T-helper 1 cell treated with Interleukin-12 subunit alpha and Interleukin-12 subunit beta and Interleukin-4 antibody, amounts not matched to agents 30 ng/mL and 1 ng/mL, for 36 hours (primary cell): Measurements from ENCODE around the gene ACKR2. TPM values are rescaled to one million over a fixed set of nuclear protein-coding genes. Genes with fewer than 3 reads are reported as not detected.

Experiments
- intact Hi-C: fragments of 100-400 bp; cut with micrococcal nuclease; formaldehyde crosslinking; loops from one replicate; pipeline ENCODE4 v1.15.1; 2024
- total RNA-seq: library from RNA; stranded (reverse); gene quantifications from 2 replicates; pipeline ENCODE4 v1.2.3, GENCODE V29; 2022

ACKR2 gene, protein sequence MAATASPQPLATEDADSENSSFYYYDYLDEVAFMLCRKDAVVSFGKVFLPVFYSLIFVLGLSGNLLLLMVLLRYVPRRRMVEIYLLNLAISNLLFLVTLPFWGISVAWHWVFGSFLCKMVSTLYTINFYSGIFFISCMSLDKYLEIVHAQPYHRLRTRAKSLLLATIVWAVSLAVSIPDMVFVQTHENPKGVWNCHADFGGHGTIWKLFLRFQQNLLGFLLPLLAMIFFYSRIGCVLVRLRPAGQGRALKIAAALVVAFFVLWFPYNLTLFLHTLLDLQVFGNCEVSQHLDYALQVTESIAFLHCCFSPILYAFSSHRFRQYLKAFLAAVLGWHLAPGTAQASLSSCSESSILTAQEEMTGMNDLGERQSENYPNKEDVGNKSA
- 1.6 and 2.7 TPM in 2 replicates for total RNA-seq

DNA sequence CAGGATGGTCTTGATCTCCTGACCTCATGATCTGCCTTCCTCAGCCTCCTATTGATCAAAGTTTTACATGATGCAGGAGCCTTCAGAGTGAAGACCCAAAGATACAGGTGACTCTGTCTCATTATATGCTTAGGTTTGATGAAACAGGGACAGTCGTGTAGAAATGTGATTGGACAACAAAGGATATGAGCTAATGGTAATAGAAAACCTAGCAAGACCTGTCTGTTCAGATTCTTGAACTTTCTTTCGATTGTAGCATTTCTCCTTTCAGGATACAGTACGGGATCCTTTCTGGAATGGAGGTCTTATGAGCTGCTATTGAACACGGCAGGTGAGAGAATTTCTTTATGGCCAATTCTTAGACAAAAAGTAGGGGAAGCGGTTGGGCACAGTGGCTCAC is at the start of gene ACKR2:
Gene ACKR2 (plus strand): TSS at position 244 of the 400 bp plus-strand sequence. CDS start 55,058 bp downstream, outside the sequence.
- intact Hi-C loops, result no loop called here

DNA sequence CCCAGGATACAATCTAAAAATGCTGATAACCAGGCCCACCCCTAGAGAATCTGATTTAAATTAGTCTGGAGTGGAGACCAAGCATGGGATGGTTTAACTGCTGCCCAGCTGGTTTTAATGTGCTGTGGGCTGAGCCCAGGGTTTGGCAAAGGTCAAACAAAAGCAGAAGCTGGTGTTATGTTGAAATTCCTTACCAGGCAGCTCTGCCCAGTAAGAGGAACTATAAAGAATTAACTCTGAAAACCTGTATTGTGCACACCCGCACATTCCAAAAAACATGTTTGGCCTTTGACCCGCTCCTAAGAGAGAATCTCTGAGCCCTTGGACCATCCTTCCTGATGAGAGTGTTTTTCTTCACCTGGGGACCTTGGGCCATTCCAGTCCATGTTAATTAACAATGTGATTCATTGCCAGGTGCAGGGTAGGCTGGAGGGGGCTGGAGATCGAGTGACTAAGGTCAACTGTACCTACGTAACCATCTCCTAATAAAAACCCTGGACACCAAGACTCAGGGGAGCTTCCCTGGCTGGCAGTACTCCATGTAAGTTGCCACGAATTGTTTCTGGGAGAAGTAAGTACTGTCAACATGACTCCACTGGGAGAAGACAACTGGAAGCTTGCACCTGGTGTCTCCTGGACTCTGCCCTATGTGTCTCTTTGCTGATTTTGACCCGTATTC is 47.1 kb upstream of the ACKR2 start:
- intact Hi-C loops, result no loop called here

DNA sequence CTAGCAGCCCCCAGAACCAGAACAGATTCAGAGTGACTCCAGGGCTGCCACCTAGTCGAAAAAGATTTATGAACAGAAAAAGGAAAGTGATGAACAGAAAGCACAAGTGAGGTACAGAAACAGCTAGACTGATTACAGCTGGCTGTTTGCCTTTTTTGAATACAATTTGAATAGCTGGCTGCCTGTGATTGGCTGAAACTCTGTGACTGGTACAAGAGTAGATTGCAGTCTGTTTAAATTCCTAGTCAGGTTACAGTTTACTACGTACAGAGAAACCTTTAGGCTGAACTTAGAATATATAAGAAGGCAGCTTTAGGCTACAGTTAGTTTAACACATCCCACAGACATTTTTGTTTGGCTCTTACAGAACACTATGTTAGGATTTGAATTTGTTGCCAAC is 46.2 kb upstream of the ACKR2 start:
- intact Hi-C loops, result no loop called here

DNA sequence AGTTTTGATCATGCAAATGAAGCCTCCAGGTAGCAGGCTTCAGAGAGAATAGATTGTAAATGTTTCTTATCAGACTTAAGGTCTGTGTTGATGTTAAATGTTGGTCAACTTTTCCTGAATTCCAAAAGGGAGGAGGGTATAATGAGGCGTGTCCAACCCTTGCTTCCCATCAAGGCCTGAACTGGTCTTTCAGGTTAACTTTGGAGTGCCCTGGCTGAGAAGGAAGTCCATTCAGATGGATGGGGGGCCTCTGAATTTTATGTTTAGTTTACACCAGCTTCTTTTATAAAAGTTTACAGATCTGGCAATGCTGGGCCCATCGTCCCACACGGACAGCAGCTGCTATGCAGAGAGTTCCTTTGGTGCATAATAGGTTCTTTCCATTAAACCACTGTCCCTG is 45.1 kb upstream of the ACKR2 start:
- intact Hi-C loops, result no loop called here

DNA sequence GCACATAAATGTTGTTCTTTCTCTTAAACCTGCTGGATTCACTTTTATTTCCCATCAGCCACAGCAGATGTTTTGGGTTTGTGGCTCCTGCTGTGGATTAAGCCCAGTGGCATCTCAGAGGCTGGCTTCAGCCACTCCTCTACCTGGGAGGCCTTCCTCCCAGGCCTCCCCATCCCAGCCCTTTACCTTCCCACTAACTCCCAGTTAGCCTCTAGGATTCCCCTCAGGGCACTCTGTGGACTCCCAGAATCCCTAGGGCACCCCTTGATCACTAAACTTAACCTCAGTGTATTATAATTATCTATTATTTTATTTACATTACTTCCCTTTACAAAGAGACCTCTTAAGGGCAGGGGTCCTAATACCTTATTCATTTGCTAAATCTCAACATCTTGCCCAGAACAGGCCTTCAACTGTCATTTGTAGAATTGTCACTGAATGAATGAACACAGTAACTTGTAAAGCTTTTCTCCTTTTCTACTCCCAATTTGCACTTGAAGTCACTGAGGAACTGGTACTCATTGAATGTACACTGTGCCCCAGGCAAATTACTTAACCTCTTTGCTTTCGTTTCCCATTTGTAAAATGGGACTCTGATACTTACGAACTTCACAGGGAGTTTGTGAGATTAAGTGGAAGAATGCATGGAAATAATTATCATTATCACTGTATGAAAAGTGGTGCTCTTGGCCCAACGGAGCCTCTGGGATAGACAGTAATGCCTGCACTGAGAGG is 44.5 kb upstream of the ACKR2 start:
- intact Hi-C loops, result no loop called here

DNA sequence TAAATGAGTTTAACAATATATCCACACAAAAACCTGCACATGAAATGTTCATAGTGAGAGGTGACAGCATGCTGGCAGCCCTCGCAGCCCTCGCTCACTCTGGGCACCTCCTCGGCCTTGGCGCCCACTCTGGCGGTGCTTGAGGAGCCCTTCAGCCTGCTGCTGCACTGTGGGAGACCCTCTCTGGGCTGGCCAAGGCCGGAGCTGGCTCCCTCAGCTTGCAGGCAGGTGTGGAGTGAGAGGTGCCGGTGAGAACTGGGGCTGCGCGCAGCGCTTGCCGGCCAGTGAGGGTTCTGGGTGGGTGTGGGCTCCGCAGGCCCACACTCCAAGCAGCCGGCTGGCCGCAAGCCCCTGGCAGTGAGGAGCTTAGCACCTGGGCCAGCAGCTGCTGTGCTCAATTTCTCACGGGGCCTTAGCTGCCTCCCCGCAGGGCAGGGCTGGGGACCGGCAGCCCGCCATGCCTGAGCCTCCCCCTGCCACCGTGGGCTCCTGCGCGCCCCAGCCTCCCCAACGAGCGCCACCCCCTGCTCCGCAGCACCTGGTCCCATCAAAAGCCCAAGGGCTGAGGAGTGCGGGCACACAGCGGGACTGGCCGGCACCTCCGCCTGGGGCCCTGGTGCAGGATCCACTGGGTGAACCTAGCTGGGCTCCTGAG is 39.6 kb upstream of the ACKR2 start:
- intact Hi-C loops, result no loop called here

DNA sequence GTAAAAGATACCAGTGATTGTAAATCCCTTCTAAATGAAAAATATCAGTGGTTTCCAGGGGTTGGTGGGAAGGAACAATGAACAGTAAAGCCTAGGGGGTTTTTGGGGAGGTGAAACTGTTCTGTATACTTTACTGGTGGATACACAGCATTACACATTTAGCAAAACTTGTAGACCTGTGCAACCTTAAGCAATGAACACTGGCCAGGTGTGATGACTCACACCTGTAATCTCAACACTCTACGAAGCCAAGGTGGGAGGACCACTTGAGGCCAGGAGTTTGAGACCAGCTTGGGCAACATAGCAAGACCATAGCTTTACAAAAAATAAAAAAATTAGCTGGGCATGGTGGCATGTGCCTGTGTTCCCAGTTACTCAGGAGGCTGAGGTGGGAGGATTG is 38.0 kb upstream of the ACKR2 start:
- intact Hi-C loops, result no loop called here

DNA sequence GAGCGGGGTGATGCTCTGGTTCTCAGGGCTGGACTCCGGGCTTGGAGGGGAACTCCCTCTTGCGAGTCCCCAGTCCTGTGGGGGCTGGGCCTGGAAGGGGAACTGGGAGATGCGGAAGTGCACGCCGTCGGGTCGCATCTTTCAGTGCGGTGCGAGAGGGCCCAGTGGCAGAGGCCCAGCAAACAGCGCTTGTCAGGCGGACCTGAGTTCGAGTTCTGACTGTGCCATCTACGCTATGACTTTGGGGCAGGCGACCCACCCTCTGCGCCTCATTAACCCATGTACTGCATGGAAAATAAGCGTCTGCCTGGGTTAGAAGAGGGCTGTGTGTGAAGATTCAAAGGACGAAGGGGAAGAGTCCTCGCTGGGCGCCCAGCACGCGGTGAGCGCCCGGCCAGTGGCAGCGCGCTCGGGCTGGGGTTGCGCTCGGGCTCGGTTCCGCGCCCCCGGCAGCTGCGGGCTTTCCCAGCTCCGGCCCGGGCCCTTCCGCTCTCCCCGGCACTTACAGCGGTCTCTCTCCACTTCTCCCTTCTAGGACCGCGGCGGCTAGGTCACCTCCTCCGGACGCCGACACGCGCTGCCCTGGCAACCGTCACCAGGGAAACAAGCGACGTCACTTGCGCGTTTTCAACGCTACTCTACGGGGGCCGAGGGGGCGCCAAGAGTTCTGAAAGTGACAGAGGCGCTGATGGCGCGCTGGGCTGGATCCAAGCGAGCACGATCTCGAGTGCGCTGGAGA is 36.4 kb upstream of the ACKR2 start, which contains the start of gene CCDC13:
Gene CCDC13 (minus strand): TSS at position 584 of the 739 bp plus-strand sequence. CDS start 14,908 bp downstream, outside the sequence.
- intact Hi-C loops, result loop anchor here (1.0 to 2.0 kb wide), 8 partner anchors 8 to 850 kb away; partner anchors contain the start of genes ANO10, HIGD1A and NKTR

DNA sequence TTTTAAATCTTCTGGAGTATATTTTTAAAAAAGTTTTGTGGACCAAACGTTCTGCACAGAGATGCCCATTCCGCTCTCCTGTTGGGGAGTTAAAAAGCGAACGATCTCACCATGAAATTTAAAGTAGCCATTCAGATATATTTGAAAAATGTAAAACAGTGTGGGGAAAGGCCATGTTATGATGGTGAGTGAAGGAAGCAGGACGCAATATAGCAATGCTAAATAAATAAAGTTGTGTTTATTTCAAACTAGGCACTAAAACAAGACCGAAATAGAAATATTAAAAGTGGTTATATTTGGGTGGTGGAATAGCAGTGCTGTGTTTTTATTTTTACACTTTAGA is 35.9 kb upstream of the ACKR2 start:
- intact Hi-C loops, result loop anchor here (1.0 to 2.0 kb wide), 8 partner anchors 8 to 849 kb away; partner anchors contain the start of genes ANO10, HIGD1A and NKTR

DNA sequence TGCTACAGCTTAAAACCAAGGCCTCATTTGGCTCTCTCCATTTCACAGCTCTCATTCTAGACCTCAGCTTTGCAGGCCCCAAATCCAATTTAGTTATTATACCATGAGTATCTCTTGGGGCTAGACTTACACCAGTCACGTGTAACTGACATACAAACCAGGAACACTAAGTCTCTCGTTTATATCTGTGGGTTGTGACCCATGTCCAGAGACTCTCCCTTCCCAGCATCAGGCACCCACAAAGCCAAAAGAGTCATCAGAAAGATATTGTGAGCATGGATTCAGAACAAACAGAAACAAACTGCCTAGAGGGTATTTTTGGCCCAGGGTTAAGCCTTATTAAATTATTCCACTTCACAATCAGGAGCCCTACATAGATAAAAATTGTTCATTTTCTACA is 30.6 kb upstream of the ACKR2 start:
- intact Hi-C loops, result no loop called here

DNA sequence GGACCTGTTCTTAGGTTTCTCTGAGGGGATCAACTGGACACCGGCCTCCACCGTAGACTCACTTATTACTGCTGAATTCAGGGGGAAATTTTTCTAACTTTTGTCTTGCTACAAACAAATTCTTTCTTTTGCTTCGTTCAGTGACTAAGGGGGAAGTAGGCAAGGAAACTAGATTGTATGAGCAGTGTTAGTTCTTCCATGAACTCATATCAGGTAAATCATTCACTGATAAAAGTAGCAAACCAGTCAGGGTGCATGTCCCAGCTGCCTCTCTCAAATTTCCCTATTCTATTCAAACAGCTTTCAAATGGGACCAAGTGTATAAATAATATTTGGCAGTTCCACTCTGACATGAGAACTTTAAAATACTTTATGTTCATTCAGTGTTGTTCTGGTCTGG is 28.8 kb upstream of the ACKR2 start:
- intact Hi-C loops, result no loop called here

DNA sequence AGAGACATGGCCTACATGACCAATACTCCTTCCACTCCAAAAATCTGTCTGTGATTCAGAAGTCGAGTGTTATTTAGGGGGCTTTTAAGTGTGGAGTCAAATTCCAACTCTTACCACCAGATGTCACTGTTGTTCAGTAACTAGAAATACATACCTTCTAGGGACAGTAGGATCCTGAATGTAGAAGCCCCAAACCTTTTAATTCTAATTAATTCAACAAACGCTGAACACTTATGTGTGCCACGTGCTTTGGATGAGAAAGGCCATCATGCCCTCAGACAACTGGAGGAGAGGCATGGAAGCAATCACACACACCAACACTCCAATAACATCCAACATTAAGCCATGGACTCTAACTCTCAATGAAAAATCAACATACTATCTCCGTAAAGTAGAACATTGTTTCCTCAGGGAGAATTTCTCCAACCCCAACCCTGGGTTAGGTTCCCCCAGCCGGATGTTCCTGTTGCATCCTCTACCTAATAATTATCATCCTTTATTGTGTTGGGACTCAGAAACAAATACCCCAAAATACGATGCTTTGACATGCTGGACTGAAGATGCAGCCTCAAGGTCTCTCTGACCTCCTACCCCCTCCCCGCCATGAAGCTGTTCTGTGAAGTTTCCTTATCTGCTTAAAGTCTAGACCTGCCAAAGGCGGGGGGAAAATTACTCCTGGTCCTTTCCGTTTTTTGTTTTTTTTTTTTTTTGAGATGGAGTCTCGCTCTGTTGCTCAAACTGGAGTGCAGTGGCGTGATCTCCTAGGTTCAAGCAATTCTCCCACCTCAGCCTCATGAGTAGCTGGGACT is 28.1 kb upstream of the ACKR2 start:
- intact Hi-C loops, result loop anchor here (1.0 kb wide), 5 partner anchors 8 to 100 kb away; partner anchors contain the start of genes CCDC13 and HIGD1A

DNA sequence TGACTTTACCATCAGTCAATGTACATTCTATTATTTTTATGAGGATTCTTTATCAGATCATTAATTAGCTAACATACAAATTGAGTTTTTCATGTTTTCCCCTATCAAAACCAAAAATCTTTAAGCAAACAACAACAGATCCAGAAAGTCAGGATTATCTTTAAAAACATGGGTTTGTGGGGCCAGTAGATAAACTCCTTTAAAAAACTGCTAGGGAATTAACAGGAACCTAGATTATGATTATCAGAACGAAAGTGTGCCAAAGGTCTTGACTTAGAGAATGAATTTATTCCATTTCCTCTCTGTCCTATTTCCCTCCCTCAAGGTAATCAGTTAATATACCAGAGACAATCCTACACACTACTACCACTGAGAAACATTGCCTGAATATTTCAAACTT is 23.0 kb upstream of the ACKR2 start:
- intact Hi-C loops, result no loop called here

DNA sequence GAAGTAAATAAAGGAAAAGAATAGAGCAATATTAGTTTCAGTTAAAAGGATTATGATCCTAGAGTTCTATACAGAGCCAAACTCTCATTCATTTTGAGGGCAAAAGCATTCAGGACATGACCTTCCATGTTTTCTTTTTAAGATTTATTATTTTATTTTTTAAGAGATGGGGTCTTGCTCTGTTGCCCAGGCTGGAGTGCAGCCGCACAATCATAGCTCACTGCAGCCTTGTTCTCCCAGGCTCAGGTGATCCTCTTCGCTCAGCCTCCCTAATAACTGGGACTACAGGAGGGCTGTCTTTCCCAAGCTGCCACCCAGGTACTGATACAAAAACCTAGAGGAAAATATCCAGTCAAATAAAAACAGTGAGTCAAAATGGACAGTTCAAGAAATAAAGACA is 22.6 kb upstream of the ACKR2 start:
- intact Hi-C loops, result no loop called here

DNA sequence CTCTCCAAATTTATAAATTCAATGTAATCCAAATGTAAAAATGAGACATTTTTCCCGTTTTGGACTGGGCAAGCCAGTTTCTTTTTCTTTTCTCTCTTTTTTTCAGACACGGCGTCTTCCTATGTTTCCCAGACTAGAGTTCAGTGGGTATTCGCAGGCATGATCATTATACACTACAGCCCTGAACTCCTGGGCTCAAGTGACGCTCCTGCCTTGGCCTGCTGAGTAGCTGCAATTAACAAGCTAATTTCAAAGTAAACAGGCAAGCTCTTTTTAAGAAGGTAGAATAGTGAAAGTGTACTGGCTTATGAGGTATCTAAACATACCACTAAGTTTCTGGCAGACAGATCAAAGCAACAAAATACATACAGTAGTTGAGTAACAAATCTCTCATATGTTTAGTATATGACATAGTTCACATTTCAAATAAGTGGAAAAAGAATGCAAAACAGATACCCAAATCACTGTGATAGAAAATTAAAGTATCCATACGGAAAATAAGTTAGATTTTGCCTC is 18.5 kb upstream of the ACKR2 start:
- intact Hi-C loops, result loop anchor here (2.0 kb wide), 1 partner anchor 14 kb away; the partner anchor contains the start of gene HIGD1A

DNA sequence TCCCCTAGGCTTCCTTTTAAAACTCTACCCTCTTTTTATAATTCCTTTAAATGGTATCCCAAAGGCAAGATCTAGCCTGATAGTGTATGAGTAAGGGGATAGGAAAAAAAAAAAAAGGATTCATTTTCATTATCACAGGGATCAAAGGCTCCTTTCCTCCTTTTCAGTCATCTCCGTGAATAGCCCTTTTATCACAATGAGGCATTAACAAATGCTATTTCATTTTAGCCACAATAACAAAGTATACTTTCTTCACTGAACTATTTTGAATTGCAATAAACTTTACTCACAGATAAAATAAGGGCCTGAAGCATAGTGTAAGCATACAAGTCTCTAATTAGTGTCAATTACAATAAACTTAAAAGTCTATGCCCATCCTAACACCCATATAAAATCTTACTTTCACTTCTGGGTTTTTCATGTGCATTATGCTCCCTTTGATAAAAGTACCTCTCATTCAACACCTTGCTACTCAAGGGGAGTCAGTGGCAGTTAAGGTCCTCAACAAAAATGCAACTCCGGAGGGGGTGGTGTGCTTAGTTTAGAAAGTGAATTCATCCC is 13.5 kb upstream of the ACKR2 start:
- intact Hi-C loops, result no loop called here

DNA sequence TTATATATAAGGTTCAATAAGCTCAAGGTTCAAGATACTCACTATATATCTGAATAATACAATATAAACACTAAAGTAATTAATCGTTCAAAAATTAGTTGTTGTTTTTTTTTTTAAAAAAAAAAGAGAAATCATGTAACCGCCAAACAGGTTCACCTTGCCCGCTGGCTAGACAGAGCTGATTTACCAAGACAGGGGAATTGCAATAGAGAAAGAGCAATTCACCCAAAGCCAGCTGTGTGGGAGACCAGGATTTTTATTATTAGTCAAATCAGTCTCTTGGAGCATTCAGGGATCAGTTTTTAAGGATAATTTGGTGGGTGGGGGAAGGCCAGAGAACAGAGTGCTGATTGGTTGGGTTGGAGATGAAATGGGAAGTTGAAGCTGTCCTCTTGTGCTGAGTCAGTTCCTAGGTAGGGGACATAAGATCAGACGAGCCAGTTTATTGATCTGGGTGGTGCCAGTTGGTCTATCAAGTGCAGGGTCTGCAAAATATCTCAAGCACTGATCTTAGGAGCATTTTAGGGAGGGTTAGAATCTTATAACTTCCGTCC is 12.8 kb upstream of the ACKR2 start:
- intact Hi-C loops, result no loop called here

DNA sequence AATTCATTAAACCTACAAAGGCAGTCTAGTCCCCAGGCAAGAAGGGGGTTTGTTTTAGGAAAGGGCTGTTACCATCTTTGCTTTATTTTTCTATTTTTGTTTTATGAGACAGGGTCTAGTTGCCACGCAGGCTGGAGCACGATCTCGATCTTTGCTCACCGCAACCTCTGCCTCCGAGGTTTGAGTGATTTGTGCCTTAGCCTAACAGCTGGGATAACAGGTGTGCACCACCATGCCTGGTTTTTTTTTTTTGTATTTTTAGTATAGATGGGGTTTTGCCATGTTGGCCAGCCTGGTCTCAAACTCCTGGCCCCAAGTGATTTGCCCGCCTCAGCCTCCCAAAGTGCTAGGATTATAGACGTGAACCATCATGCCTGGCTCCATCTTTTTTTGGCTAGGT is 9.9 kb upstream of the ACKR2 start:
- intact Hi-C loops, result no loop called here

DNA sequence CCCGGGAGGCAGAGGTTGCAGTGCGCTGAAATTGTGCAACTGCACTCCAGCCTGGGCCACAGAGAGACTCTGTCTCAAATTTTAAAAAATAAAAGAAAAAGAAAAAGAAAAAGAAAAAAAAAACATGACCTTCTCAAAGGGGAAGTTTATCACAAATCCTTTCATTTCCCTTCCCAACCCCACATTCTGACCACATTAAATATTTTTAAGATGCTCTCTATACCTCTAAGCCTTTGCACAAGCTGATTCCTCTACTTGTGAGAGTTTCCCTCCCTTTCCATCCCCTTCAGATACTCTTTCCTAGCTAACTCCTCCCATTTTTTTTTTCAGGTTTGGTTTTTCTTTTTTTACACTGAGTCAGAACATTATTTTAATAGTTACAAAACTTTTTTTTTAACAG is 9.0 kb upstream of the ACKR2 start:
- intact Hi-C loops, result no loop called here
